GM12801 (cell line): ENCODE measurements around the gene PLCH1.

ENCODE experiments used
- CTCF ChIP-seq: IDR thresholded peaks from one replicate; pipeline ENCODE4 v1.5.1; 2011; ENCODE audit warnings: control low read depth; ENCODE audit not compliant: insufficient read length; ENCODE audit errors: extremely low read depth

Gene PLCH1

GRCh38 chr3:155481089-155481488, 263.8 kb downstream of the PLCH1 start:
- TF ChIP-seq CTCF: no peak

GRCh38 chr3:155465664-155466063, 279.2 kb downstream of the PLCH1 start:
- TF ChIP-seq CTCF: no peak

DNA sequence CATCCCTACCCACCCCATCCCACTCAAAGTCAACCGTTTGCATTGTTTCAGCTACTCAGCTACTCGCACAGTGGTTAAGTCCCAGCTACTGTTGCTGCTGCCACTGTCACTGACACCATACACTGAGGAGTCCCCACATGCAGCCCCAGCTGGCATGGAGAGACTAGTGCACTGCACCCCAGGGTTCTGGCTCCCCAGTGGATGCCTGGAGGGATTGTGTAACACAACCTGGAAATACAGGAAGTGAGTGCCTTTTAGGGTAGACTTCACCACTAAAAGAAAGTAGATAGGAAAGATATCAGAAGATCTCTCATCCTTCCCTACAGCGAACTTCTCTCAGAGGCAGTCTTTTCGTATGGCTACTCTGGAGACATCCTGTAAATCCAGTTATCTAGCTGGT, 282.2 kb downstream of the PLCH1 start:
- TF ChIP-seq CTCF: no peak

DNA sequence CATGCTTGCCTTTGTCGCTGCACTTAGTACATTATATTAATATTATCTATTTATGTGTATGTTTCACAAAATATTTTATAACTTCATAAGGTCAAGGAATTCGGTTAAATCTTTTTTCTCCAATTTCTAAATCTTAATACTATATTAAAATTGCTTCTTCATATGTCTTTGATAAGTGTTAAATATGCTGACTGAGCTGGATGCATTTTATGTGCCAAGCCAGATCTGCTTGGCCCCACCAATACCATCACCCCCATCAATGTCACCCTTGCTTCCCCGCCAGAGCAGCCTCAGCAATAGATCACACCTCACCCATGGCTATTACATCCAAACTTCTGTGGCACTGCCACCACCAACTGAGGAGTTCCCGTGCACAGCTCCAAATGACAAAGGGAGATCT, 287.3 kb downstream of the PLCH1 start:
- TF ChIP-seq CTCF: no peak

- no peak for TF ChIP-seq CTCF
Measured at GRCh38 chr3:155455765-155456164, 289.1 kb downstream of the PLCH1 start.

DNA sequence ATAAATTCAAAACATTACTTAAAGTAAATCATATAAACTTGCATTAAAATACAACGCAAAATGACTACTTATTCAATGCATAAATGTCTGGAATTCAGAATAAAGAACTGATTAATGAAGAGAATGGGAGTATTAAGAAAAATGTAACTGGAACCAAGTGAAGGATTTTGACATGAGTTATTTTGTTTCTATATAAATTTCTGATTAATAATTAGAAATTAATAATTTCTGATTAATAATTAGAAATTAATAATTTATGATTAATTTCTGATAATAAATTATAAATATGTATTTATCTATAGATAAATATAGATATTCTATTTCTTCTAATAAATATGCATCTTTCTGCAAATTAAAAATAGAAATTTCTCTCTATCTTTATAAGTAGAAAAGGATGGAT, 291.4 kb downstream of the PLCH1 start:
- no peak for TF ChIP-seq CTCF

GRCh38 chr3:155449613-155450267, 295.1 kb downstream of the PLCH1 start:
- TF ChIP-seq CTCF: no peak
